Measurements from ENCODE around the gene PRDM11. TPM values are rescaled to one million over a fixed set of nuclear protein-coding genes. Genes with fewer than 3 reads are reported as not detected.

PRDM11 gene
- total and polyA plus RNA-seq, 2 of the 8 experiments (the other 6 are each of a cell fraction or from before 2014, with no cell fraction given): 3.6 to 11.7 TPM

- TF ChIP-seq RAD21 (IDR thresholded peaks at IDR 0.05 in 1 of 2, conservative IDR thresholded peaks at IDR 0.05 in 1 of 2; ENCODE audit: low read depth in 2 of 2, low read length in 2 of 2) (no peak), POU5F1 (IDR thresholded peaks at IDR 0.05; ENCODE audit: low read depth, low read length) (no peak), CBX8 (IDR thresholded peaks at IDR 0.05; ENCODE audit: borderline replicate concordance, low read depth, low read length) (no peak), SIRT6 (IDR thresholded peaks at IDR 0.05; ENCODE audit: low read length) (no peak)
Observed at GRCh38 chr11:45141631-45142030, 4.8 kb upstream of the PRDM11 start (continued).

Data from H1 (cell line).